Liver (tissue), 9 donors: ENCODE results near the gene CORO2A. TPM values are rescaled to one million over a fixed set of nuclear protein-coding genes. Genes with fewer than 3 reads are reported as not detected.

ENCODE experiments used
- DNase-seq: peaks from one replicate; pipeline ENCODE4 v3.0.0-alpha.2; 2017; ENCODE audit warnings: low spot score
- H3K27ac ChIP-seq, 2 donors: one replicate each; pipeline ENCODE4 v1.7.0; 2013; ENCODE audit warnings: inconsistent platforms in 2 of 2, low read length in 2 of 2, control low read depth in 1 of 2, low read depth in 1 of 2, mild to moderate bottlenecking in 1 of 2
- H3K27me3 ChIP-seq, 4 donors: one replicate each; pipeline versions ENCODE4 v1.6.1 to v1.7.0; 2013; ENCODE audit warnings: low read length in 3 of 4, inconsistent platforms in 1 of 4, mild to moderate bottlenecking in 1 of 4, moderate library complexity in 1 of 4; ENCODE audit not compliant: control insufficient read depth in 4 of 4, insufficient read depth in 4 of 4
- H3K36me3 ChIP-seq, 4 donors: one replicate each; pipeline versions ENCODE4 v1.6.1 to v1.7.0; 2013; ENCODE audit warnings: low read length in 3 of 4, mild to moderate bottlenecking in 3 of 4, low read depth in 1 of 4, moderate library complexity in 1 of 4; ENCODE audit not compliant: control insufficient read depth in 4 of 4, insufficient read depth in 3 of 4
- H3K4me1 ChIP-seq, 4 donors: one replicate each; pipeline versions ENCODE4 v1.6.1 to v1.7.0; 2013; ENCODE audit warnings: low read length in 3 of 4, mild to moderate bottlenecking in 3 of 4, moderate library complexity in 1 of 4; ENCODE audit not compliant: control insufficient read depth in 4 of 4, insufficient read depth in 4 of 4
- H3K4me3 ChIP-seq, 3 donors: one replicate each; pipeline versions ENCODE4 v1.6.1 to v1.7.0; 2013; ENCODE audit warnings: low read length in 3 of 3, control low read depth in 1 of 3, low read depth in 1 of 3, mild to moderate bottlenecking in 1 of 3
- H3K9ac ChIP-seq, 2 donors: one replicate each; pipeline ENCODE4 v1.7.0; 2013; ENCODE audit warnings: low read length in 2 of 2, mild to moderate bottlenecking in 2 of 2, moderate library complexity in 2 of 2, control low read depth in 1 of 2, low read depth in 1 of 2
- H3K9me3 ChIP-seq, 4 donors: one replicate each; pipeline versions ENCODE4 v1.6.1 to v1.7.0; 2013; ENCODE audit warnings: low read length in 3 of 4; ENCODE audit not compliant: control insufficient read depth in 4 of 4
- ATF3 ChIP-seq: IDR thresholded peaks from 2 replicates; pipeline ENCODE4 v1.6.1; 2016; ENCODE audit warnings: antibody characterized with exemption
- CTCF ChIP-seq: fragments of 150-350 bp; IDR thresholded peaks from 2 replicates; pipeline ENCODE4 v1.5.1; 2017; ENCODE audit warnings: improper control_type of control experiment, low read depth, low read length; ENCODE audit not compliant: missing input control
- FOXA2 ChIP-seq: IDR thresholded peaks from 2 replicates; pipeline ENCODE4 v1.6.1; 2016; ENCODE audit warnings: antibody characterized with exemption
- GABPA ChIP-seq, 2 donors: IDR thresholded peaks in 1 of 2; conservative IDR thresholded peaks in 1 of 2; 2 replicates each; pipeline ENCODE4 v1.6.1; 2016; ENCODE audit warnings: antibody characterized with exemption in 2 of 2, mild to moderate bottlenecking in 1 of 2, moderate library complexity in 1 of 2
- HNF4A ChIP-seq, 2 donors: conservative IDR thresholded peaks; 2 replicates each; pipeline ENCODE4 v1.6.1; 2016; ENCODE audit warnings: antibody characterized with exemption in 2 of 2, mild to moderate bottlenecking in 2 of 2
- HNF4G ChIP-seq: IDR thresholded peaks from 2 replicates; pipeline ENCODE4 v1.6.1; 2016; ENCODE audit warnings: antibody characterized with exemption
- NR2F2 ChIP-seq: IDR thresholded peaks from 2 replicates; pipeline ENCODE4 v1.6.1; 2016; ENCODE audit warnings: antibody characterized with exemption
- REST ChIP-seq: IDR thresholded peaks from 2 replicates; pipeline ENCODE4 v1.6.1; 2016; ENCODE audit warnings: antibody characterized with exemption, mild to moderate bottlenecking
- TAF1 ChIP-seq: conservative IDR thresholded peaks from 2 replicates; pipeline ENCODE4 v1.6.1; 2016; ENCODE audit warnings: antibody characterized with exemption, mild to moderate bottlenecking
- YY1 ChIP-seq: IDR thresholded peaks from 2 replicates; pipeline ENCODE4 v1.6.1; 2016; ENCODE audit warnings: antibody characterized with exemption, mild to moderate bottlenecking
- ZBTB33 ChIP-seq: IDR thresholded peaks from 2 replicates; pipeline ENCODE4 v1.6.1; 2016; ENCODE audit warnings: antibody characterized with exemption
- WGBS: extraction: QIAGEN DNeasy Blood & Tissue Kit; methylation state at CpG from one replicate; pipeline ENCODE4 v1.1.7; 2013; 5-methylcytosine and 5-hydroxymethylcytosine counted together
- polyA plus RNA-seq, 2 donors: library from polyadenylated mRNA; stranded (reverse) in 1 of 2; unstranded in 1 of 2; fragments of 200-250 nt in 1 of 2; fragments of >200 nt in 1 of 2; fragmentation: Nextera tagmentation in 1 of 2; extraction: Ambion mirVana in 1 of 2; gene quantifications; one replicate each; pipeline versions ENCODE4 v1.2.1 to v1.2.3, GENCODE V29; 2013 to 2015
- total RNA-seq, 2 donors: library from RNA; depleted of rRNA; stranded (reverse); fragments of >200 nt; gene quantifications; one replicate each; pipeline ENCODE4 v1.2.3, GENCODE V29; 2014
- donor health status: healthy.
- donor health status: healthy.
- donor health status: healthy.
- donor health status: healthy.
- donor health status: healthy.

Gene CORO2A
- total and polyA plus RNA-seq, 4 donors: 1.2 to 2.8 (median 1.4) TPM

GRCh38 chr9:98181746-98182068 lies 10.7 kb downstream of the CORO2A start:
- peaks cover 7 to 17% (median 13%) of the 10 kb centered on the region in 4 donors for H3K4me1 ChIP-seq
- 97% methylated on average over 5 of the region's 5 CpGs for WGBS
- no peak overlapping the region for H3K9ac ChIP-seq
- DNase-seq: no peak
- TF ChIP-seq YY1 (no peak), ATF3 (no peak), TAF1 (no peak), ZBTB33 (no peak), HNF4A (conservative IDR thresholded peaks at IDR 0.05) (no peak), FOXA2 (no peak), REST (no peak), CTCF (no peak), NR2F2 (no peak), HNF4G (no peak)
- no peaks in the 10 kb centered on the region for H3K9me3 ChIP-seq
- H3K27me3 ChIP-seq: no peaks in the 10 kb centered on the region
- no peak overlapping the region for H3K27ac ChIP-seq
- H3K36me3 ChIP-seq: no peaks in the 10 kb centered on the region
- no peak overlapping the region for H3K4me3 ChIP-seq

- Histone ChIP-seq H3K27me3 (no peaks in the 10 kb centered on the region), H3K9me3 (no peaks in the 10 kb centered on the region), H3K4me1 (peaks cover 7 to 19% (median 13%) of the 10 kb centered on the region in 4 donors), H3K27ac (no peak overlapping the region), H3K4me3 (no peak overlapping the region), H3K36me3 (no peaks in the 10 kb centered on the region), H3K9ac (no peak overlapping the region)
- DNase-seq: no peak
- TF ChIP-seq HNF4G (no peak), GABPA (IDR thresholded peaks at IDR 0.05 in 1 of 2, conservative IDR thresholded peaks at IDR 0.05 in 1 of 2) (no peak)
- WGBS: 98% methylated on average over 6 of the region's 6 CpGs
Observed at GRCh38 chr9:98180996-98181395, 11.4 kb downstream of the CORO2A start.
